Ovary (tissue), 3 donors: ENCODE results near the gene FOXL3.

Experiments
- POLR2A ChIP-seq: fragments of 450-650 bp; IDR thresholded peaks from one replicate; pipeline ENCODE4 v1.6.1; 2017; ENCODE audit warnings: antibody characterized with exemption, mild to moderate bottlenecking, moderate library complexity
- TF ChIP-seq, protein P1 (sequence below), 3 donors: fragments of 450-650 bp in 2 of 3; fragments of 200-600 bp in 1 of 3; IDR thresholded peaks; one replicate each; pipeline versions ENCODE4 v1.5.1 to v1.8.0; 2016 to 2022; ENCODE audit warnings: antibody characterized with exemption in 3 of 3, mild to moderate bottlenecking in 1 of 3
- donor health status: DM: no; HTN: no; CAD: no.

- TF ChIP-seq, protein P1, sequence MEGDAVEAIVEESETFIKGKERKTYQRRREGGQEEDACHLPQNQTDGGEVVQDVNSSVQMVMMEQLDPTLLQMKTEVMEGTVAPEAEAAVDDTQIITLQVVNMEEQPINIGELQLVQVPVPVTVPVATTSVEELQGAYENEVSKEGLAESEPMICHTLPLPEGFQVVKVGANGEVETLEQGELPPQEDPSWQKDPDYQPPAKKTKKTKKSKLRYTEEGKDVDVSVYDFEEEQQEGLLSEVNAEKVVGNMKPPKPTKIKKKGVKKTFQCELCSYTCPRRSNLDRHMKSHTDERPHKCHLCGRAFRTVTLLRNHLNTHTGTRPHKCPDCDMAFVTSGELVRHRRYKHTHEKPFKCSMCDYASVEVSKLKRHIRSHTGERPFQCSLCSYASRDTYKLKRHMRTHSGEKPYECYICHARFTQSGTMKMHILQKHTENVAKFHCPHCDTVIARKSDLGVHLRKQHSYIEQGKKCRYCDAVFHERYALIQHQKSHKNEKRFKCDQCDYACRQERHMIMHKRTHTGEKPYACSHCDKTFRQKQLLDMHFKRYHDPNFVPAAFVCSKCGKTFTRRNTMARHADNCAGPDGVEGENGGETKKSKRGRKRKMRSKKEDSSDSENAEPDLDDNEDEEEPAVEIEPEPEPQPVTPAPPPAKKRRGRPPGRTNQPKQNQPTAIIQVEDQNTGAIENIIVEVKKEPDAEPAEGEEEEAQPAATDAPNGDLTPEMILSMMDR (IDR thresholded peaks at IDR 0.05), result no peak
- no peak for TF ChIP-seq POLR2A
These were observed 4.6 kb downstream of the FOXL3 start for GRCh38 chr7:294440-295154.
